Skeletal muscle tissue (tissue), 4 donors: ENCODE measurements around the gene DDX6. TPM values are rescaled to one million over a fixed set of nuclear protein-coding genes. Genes with fewer than 3 reads are reported as not detected.
"Not testable (repeated sequence)": the region's sequence is repeated elsewhere in the genome, so short reads cannot be mapped to it uniquely, and the experiment has no call there.

Experiments used
- H3K27ac ChIP-seq: one replicate; pipeline ENCODE4 v1.7.0; 2013; ENCODE audit warnings: mild to moderate bottlenecking, low read depth, low read length, inconsistent platforms
- H3K27me3 ChIP-seq, 3 donors: one replicate each; pipeline ENCODE4 v1.7.0; 2013; ENCODE audit warnings: low read length in 3 of 3; ENCODE audit not compliant: control insufficient read depth in 3 of 3, insufficient read depth in 3 of 3
- H3K36me3 ChIP-seq, 3 donors: one replicate each; pipeline ENCODE4 v1.7.0; 2013; ENCODE audit warnings: low read length in 3 of 3; ENCODE audit not compliant: control insufficient read depth in 3 of 3, insufficient read depth in 3 of 3
- H3K4me1 ChIP-seq, 3 donors: one replicate each; pipeline ENCODE4 v1.7.0; 2013; ENCODE audit warnings: low read length in 3 of 3, mild to moderate bottlenecking in 3 of 3; ENCODE audit not compliant: control insufficient read depth in 3 of 3, insufficient read depth in 3 of 3
- H3K4me3 ChIP-seq, 3 donors: one replicate each; pipeline ENCODE4 v1.7.0; 2013; ENCODE audit warnings: low read length in 3 of 3
- H3K9ac ChIP-seq, 3 donors: one replicate each; pipeline ENCODE4 v1.7.0; 2013; ENCODE audit warnings: low read length in 3 of 3, mild to moderate bottlenecking in 3 of 3, moderate library complexity in 2 of 3, low read depth in 1 of 3
- H3K9me3 ChIP-seq, 3 donors: one replicate each; pipeline ENCODE4 v1.7.0; 2013; ENCODE audit warnings: low read length in 3 of 3; ENCODE audit not compliant: control insufficient read depth in 3 of 3
- total RNA-seq: library from RNA; depleted of rRNA; stranded (reverse); fragments of >200 nt; gene quantifications from one replicate; pipeline ENCODE4 v1.2.3, GENCODE V29; 2014
- donor health status: Osteomylitis.

The DDX6 gene
- total RNA-seq, 1 donor from 2014 or later = 103 TPM

GRCh38 chr11:118790357-118791110, 430 bp downstream of the DDX6 start:
- Histone ChIP-seq H3K36me3 (peaks cover 3 to 6% (median 3%) of the 10 kb centered on the region in 3 donors), H3K9ac (peak overlapping the region; percentile 98 to 99 (median 99)), H3K4me1 (peaks cover 14 to 18% (median 15%) of the 10 kb centered on the region in 3 donors)

DNA sequence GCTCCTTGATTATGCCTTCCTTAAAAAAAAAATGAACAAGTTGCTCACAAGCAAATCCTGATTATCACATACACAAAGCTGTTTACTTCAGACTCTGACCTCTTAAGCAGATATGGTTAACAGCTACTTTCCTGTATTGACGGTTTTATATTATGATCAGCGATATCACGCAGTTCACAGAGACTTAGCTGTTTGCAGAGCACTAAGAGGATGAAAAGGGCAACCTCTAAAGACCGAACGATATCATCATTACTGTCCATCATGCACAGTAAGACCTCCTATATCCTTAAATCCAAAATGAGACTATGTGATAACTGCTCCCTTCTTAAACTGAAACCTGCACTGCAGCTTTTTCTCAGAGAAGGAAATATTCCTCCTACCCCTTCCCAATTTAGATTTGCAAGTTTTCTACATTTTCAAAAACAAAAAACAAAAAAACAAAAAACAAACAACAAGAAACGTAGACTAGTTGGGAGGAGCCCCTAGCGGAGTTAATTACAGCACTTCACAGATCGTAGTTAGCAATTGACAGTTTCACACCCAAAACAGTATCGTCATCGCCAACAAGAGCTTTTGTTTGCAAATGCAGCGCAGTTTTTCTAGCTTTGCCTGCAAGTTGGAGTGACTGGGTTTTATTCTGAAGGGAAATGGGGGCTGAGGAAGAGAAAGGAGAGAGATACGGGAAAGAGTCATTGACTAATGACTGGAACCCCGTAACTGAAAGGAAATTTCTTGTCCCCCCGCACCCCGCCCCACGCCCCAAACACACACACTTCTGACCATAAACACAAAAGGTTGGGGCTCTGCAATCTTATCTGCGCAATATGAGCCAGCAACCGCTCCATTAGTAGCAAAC, 1.2 kb downstream of the DDX6 start:
- Histone ChIP-seq H3K4me3 (peak overlapping the region; percentile 83 to 97 (median 95)), H3K4me1 (peaks cover 14 to 18% (median 18%) of the 10 kb centered on the region in 3 donors), H3K9ac (peak overlapping the region; percentile 94 to 99 (median 98)), H3K9me3 (no peaks in the 10 kb centered on the region), H3K36me3 (peaks cover 3 to 6% (median 6%) of the 10 kb centered on the region in 3 donors), H3K27me3 (no peaks in the 10 kb centered on the region), H3K27ac (peak overlapping the region; percentile 100)

More at GRCh38 chr11:118790357-118791110, 430 bp downstream of the DDX6 start:
- no peaks in the 10 kb centered on the region for H3K9me3 ChIP-seq
- no peaks in the 10 kb centered on the region for H3K27me3 ChIP-seq
- H3K27ac ChIP-seq = peak overlapping the region; percentile 100
- H3K4me3 ChIP-seq = peak overlapping the region; percentile 83 to 97 (median 95)

DNA sequence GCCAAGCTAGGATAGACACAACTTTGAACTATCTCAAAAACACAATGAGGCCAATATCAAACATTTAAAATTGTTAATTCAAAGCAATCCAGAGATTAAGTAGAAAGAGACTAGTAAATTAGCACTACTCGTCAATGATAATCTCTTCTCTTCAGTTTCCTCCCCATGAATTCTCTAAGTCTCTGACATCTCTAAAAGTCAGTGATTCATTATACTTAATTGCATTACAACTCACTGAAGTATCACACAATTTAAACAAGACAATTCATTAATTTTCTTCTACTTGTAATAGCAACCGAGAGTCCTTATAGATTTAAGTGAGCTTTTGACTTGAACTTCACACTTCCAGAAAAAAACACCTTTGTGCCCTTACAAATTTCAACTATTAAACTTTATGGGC, 4.3 kb downstream of the DDX6 start:
- no peaks in the 10 kb centered on the region for H3K27me3 ChIP-seq
- H3K36me3 ChIP-seq = peaks cover 3 to 6% (median 6%) of the 10 kb centered on the region in 3 donors
- peaks cover 14 to 22% (median 17%) of the 10 kb centered on the region in 3 donors for H3K4me1 ChIP-seq
- H3K4me3 ChIP-seq = no peak overlapping the region
- no peaks in the 10 kb centered on the region for H3K9me3 ChIP-seq
- H3K27ac ChIP-seq = no peak overlapping the region
- no peak overlapping the region for H3K9ac ChIP-seq

DNA sequence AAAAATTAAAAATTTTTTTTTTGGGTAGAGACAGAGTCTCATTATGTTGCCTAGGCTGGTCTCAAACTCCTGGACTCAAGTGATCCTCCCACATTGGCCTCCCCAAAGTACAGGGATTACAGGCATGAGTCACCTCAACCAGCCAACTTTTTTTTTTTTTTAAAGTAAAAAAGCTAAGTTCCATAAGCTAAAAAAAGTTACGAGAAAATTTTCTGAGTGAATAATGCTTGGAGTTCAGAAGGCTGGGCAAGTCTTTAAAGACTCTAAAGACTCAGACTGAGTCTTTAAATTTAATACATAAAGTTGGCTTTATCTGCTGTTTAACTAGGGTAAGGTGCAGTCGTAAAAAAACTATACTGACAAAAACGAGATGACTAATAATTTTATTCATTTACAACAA, 5.6 kb downstream of the DDX6 start:
- Histone ChIP-seq H3K27me3 (no peaks in the 10 kb centered on the region), H3K9me3 (no peaks in the 10 kb centered on the region), H3K27ac (no peak overlapping the region), H3K4me3 (no peak overlapping the region), H3K36me3 (peaks cover 9 to 13% (median 10%) of the 10 kb centered on the region in 3 donors), H3K4me1 (peaks cover 14 to 22% (median 17%) of the 10 kb centered on the region in 3 donors), H3K9ac (no peak overlapping the region)

GRCh38 chr11:118783724-118784495, 7.1 kb downstream of the DDX6 start:
- no peak overlapping the region for H3K4me3 ChIP-seq
- no peaks in the 10 kb centered on the region for H3K9me3 ChIP-seq
- peaks cover 12 to 22% (median 15%) of the 10 kb centered on the region in 3 donors for H3K4me1 ChIP-seq
- no peak overlapping the region for H3K9ac ChIP-seq
- H3K36me3 ChIP-seq = peaks cover 13 to 23% (median 19%) of the 10 kb centered on the region in 3 donors
- no peaks in the 10 kb centered on the region for H3K27me3 ChIP-seq
- H3K27ac ChIP-seq = no peak overlapping the region

- not testable (repeated sequence) for H3K27ac ChIP-seq, H3K4me3 ChIP-seq, H3K9ac ChIP-seq, H3K9me3 ChIP-seq, H3K27me3 ChIP-seq
- peaks cover 16 to 28% (median 24%) of the 10 kb centered on the region in 3 donors for H3K36me3 ChIP-seq
- peaks cover 6 to 18% (median 9%) of the 10 kb centered on the region in 3 donors for H3K4me1 ChIP-seq
These were observed 7.6 kb downstream of the DDX6 start for GRCh38 chr11:118783324-118783723.

GRCh38 chr11:118778898-118779297, 12.1 kb downstream of the DDX6 start:
- H3K27ac ChIP-seq = no peak overlapping the region
- no peaks in the 10 kb centered on the region for H3K27me3 ChIP-seq
- no peaks in the 10 kb centered on the region for H3K9me3 ChIP-seq
- peaks cover 6 to 7% (median 6%) of the 10 kb centered on the region in 3 donors for H3K4me1 ChIP-seq
- no peak overlapping the region for H3K4me3 ChIP-seq
- no peak overlapping the region for H3K9ac ChIP-seq
- H3K36me3 ChIP-seq = peaks cover 25 to 49% (median 40%) of the 10 kb centered on the region in 3 donors

GRCh38 chr11:118774032-118774431, 16.9 kb downstream of the DDX6 start:
- Histone ChIP-seq H3K27me3 (no peaks in the 10 kb centered on the region), H3K36me3 (peaks cover 19 to 33% (median 29%) of the 10 kb centered on the region in 3 donors), H3K27ac (no peak overlapping the region), H3K4me3 (no peak overlapping the region), H3K9me3 (no peaks in the 10 kb centered on the region), H3K9ac (no peak overlapping the region), H3K4me1 (peaks cover 25 to 30% (median 26%) of the 10 kb centered on the region in 3 donors)

DNA sequence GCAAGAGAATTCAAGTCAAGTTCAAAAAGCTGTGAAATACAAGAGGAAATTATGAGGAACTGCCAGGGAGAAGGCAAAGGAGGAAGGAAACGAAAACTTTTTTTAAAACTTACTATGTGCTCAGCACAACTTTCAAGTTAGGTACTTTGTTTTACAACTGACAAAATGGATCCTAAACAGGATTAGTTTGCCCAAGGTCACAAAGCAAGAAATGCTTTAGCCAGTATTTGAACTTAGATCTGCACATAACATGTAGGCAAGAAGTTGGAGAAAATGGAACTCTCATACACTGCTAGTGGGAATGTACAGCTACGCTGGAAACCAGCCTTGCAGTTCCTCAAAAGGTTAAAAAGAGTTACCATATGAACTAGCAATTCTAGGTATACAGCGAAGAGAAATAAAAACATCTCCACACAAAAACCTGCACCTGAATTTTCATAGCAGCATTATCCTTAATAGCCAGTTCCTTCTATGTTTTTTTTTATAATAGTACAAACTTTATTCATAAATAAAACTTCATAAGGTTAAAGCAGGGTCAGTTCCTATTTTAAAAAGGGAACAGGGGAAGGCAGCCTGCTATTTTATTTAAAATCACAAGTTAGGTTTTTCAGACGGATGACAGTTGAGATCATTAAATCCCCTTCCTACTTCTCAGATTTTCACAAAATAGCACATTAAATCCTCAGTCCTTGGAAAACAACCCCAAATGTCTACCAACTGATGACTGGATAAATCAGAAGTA, 19.2 kb downstream of the DDX6 start:
- H3K36me3 ChIP-seq = peaks cover 7 to 22% (median 8%) of the 10 kb centered on the region in 3 donors
- no peak overlapping the region for H3K9ac ChIP-seq

More for the DNA sequence above, 19.2 kb downstream of the DDX6 start:
- Histone ChIP-seq H3K27me3 (no peaks in the 10 kb centered on the region), H3K4me1 (peaks cover 30 to 33% (median 33%) of the 10 kb centered on the region in 3 donors), H3K4me3 (no peak overlapping the region), H3K9me3 (no peaks in the 10 kb centered on the region), H3K27ac (no peak overlapping the region)
